Measurements from ENCODE around the gene JMJD1C.

- no peak for TF ChIP-seq CTCF (IDR thresholded peaks at IDR 0.05)
- no peak for TF ChIP-seq POLR2A (IDR thresholded peaks at IDR 0.05)
These were observed 117.4 kb downstream of the JMJD1C start for GRCh38 chr10:63348245-63348850.
